ENCODE results near the gene CES3.

Gene CES3

GRCh38 chr16:66916518-66916917 lies 44.5 kb upstream of the CES3 start:
- no peak for TF ChIP-seq CTCF (IDR thresholded peaks at IDR 0.05; ENCODE audit: extremely low read depth, insufficient read depth, missing control alignments)
- no peak for DNase-seq (ENCODE audit: low spot score)
- in situ Hi-C loops (cut with MboI; ENCODE audit: low pct_unique_long_range_greater_than_20kb, low sequenced_read_pairs, unreplicated experiment) = no loop called here

- in situ Hi-C loops (cut with MboI; ENCODE audit: low pct_unique_long_range_greater_than_20kb, low sequenced_read_pairs, unreplicated experiment) = no loop called here
Measured at GRCh38 chr16:66917741-66918140, 43.3 kb upstream of the CES3 start.

GRCh38 chr16:66918355-66918754 lies 42.7 kb upstream of the CES3 start:
- in situ Hi-C loops (cut with MboI; ENCODE audit: low pct_unique_long_range_greater_than_20kb, low sequenced_read_pairs, unreplicated experiment) = no loop called here
- no peak for DNase-seq (ENCODE audit: low spot score)
- no peak for TF ChIP-seq CTCF (IDR thresholded peaks at IDR 0.05; ENCODE audit: extremely low read depth, insufficient read depth, missing control alignments)

More at GRCh38 chr16:66917741-66918140, 43.3 kb upstream of the CES3 start:
- TF ChIP-seq CTCF (IDR thresholded peaks at IDR 0.05; ENCODE audit: extremely low read depth, insufficient read depth, missing control alignments) = no peak
- DNase-seq (ENCODE audit: low spot score) = no peak

GRCh38 chr16:66918803-66919568 lies 42.1 kb upstream of the CES3 start, which contains the start of gene CDH16:
Gene CDH16, minus strand, starts transcription at chr16:66918885. Its CDS starts 820 bp downstream, at chr16:66918065.
- no peak for TF ChIP-seq CTCF (IDR thresholded peaks at IDR 0.05; ENCODE audit: extremely low read depth, insufficient read depth, missing control alignments)
- no peak for DNase-seq (ENCODE audit: low spot score)
- in situ Hi-C loops (cut with MboI; ENCODE audit: low pct_unique_long_range_greater_than_20kb, low sequenced_read_pairs, unreplicated experiment) = no loop called here

DNA sequence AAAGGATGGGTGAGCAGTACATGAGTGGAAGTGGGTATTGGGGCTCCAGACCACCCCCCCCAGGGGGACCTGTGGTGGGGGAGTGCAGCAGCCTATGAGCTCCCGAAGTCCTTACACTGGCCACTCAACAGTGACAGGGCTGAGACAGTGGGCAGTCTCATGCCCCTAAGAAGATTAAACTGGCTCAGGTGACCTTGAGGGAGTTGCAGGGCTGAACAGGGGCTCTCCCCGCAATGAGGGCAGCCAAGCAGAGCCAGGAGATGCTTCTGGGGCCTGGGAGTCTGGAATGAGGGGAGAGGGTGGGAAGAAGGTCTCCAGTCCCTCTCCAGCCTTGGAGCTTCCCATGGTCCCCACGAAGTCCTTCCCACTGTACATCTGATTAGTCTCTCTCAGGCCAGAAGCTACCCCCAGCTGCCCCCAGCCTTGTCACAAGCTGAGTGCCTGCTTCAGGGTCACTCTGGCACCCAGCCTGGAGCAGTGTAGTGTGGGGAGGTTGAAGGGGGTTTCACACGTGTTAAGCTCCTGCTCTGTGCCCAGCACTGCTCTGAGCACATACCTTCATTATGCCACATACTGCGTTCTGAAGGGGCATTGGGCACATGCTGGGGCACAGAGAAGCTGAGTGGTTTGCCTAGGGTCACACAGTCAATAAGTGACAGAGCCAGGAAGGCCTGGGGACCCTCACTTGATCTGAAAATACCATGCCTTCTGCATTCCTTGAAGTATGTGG lies 41.3 kb upstream of the CES3 start:
- in situ Hi-C loops (cut with MboI; ENCODE audit: low pct_unique_long_range_greater_than_20kb, low sequenced_read_pairs, unreplicated experiment) = no loop called here
- TF ChIP-seq CTCF (IDR thresholded peaks at IDR 0.05; ENCODE audit: extremely low read depth, insufficient read depth, missing control alignments) = no peak
- no peak for DNase-seq (ENCODE audit: low spot score)

DNA sequence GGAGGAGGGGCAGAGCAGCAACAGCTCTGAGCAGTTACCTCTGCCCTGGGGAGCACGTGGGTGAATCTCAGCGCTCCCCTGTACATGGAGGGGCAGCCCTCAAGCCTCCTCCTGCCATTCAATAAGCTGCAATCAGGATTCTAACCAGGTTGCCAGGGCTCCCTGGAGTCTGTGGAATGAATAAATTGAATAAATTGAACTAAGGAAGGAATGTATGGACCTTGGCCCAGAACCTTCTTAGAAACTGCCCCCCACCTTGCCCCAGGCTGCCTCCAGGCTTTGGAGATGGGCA lies 40.8 kb upstream of the CES3 start:
- no peak for TF ChIP-seq CTCF (IDR thresholded peaks at IDR 0.05; ENCODE audit: extremely low read depth, insufficient read depth, missing control alignments)
- no peak for DNase-seq (ENCODE audit: low spot score)
- in situ Hi-C loops (cut with MboI; ENCODE audit: low pct_unique_long_range_greater_than_20kb, low sequenced_read_pairs, unreplicated experiment) = no loop called here
